HG03565 (cell line): Measurements from ENCODE around the gene GNG2.

Source experiments
- ATAC-seq: cut with Tn5 transposase; IDR thresholded peaks from one replicate; pipeline ENCODE4 v1.9.1; 2021; ENCODE audit warnings: mild to moderate bottlenecking, moderate library complexity; ENCODE audit not compliant: unreplicated experiment

Gene GNG2

GRCh38 chr14:51989293-51990234 lies 129.2 kb downstream of the GNG2 start, which contains the start of gene RTRAF:
TSS of gene RTRAF (plus strand) at chr14:51989546. CDS start at chr14:51989640, 94 bp downstream.
- peak; percentile 88 for ATAC-seq

DNA sequence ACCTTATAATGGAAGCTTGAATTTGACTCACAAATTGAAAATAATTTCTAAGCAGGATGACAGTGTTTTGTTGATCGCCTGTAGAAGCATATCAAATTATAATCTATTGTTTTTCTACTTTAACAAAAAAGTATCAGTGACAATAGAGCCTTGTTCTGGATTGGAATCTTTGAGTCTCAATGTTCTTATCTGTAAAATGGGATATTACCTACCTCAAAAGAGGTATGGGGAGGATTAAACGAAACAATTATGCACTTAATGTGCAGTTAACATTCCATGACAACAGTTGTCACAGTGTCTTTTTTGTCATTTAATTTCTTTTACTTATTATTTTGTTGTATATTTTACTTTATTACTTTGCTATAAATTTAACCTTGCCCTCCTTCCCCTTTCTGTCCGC lies 130.1 kb downstream of the GNG2 start:
- no peak for ATAC-seq

DNA sequence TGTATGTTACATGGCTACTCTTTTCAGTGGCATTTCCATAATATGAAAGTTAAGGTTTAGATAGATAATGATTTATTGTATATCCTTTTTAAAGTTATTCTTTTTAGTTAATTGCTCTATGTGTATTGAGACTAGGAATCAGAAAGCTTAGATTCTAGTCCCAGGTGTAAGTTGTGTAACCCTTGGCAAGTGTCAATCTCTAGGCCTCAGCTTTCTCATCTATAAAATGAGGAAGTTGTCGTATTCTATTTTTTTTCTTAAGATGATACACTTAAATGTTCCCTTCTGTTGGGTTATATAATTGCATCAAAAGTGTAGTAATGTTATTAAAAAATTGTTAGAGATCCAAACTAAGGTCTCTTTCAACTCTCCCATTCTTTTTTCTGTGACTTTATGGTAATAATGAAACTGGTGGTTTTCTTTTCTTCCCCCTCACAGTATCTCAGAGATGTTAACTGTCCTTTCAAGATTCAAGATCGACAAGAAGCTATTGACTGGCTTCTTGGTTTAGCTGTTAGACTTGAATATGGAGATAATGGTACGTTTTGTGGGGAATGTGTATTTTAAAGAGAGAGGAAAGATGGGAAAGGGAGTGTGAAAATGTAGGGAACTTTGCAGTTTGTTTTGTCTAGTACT lies 133.0 kb downstream of the GNG2 start:
- ATAC-seq = no peak

- ATAC-seq = no peak
Measured at GRCh38 chr14:51996148-51996746, 135.8 kb downstream of the GNG2 start.

DNA sequence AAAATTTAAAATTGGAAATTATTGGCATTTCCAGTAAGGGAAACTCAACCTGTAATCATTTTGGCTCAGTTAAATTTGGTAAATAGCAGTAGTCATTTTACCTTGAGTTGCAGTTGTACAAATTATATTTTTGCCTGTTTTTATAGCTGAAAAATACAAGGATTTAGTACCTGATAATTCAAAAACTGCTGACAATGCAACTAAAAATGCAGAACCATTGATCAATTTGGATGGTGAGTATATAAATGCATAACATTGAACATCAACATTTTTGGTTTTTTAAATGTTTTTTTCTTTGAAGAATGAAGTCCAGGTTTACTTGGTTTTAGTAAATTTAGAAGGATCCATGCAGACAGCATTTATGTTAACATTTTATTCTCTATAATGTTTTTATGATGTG lies 137.9 kb downstream of the GNG2 start:
- no peak for ATAC-seq

DNA sequence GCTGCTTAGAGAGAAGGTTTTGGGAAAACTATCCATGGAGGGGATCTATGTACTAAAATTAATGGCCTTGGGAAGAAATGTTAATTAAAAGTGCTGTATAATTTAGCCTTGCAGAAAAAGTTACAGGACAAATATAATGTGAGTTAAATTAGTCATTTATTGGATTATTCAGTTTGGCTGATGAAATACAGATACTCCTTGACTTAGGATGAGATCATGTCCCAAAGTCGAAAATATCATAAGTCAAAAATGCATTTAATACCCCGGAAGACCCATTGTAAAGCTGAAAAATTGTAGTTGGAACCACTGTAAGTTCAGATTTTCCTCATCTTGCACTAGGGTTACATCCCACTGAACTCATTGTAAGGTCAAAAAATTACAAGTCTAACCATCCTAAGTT lies 138.7 kb downstream of the GNG2 start:
- ATAC-seq = no peak

DNA sequence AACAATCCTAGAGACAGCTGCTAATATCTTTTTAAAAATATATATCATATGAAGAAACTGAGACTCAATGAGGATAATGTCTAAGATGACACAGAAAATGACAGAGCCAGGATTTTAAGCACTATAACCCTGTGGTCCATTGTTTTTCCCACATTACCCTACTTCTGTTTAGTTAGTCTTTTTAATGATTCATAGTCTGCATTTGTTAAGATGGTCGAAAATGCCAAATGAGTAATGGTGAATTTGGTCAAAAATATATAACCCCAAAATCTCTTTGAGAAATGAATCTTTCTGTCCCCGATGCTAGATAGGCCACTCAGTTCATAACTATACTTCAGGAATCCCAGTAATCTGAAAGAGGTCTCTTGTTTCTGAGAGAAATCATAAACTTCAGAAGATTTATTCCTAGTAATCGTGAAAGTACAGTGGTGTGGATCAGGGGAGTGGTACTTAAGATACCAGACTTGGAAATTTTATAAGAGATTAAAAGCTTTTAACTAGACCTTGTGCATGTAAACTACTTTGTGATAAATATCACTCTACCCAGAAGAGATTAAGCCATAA lies 139.7 kb downstream of the GNG2 start:
- ATAC-seq = no peak

GRCh38 chr14:52000696-52001095 lies 140.3 kb downstream of the GNG2 start:
- no peak for ATAC-seq

- ATAC-seq = no peak
Measured at GRCh38 chr14:52002542-52002941, 142.1 kb downstream of the GNG2 start.

DNA sequence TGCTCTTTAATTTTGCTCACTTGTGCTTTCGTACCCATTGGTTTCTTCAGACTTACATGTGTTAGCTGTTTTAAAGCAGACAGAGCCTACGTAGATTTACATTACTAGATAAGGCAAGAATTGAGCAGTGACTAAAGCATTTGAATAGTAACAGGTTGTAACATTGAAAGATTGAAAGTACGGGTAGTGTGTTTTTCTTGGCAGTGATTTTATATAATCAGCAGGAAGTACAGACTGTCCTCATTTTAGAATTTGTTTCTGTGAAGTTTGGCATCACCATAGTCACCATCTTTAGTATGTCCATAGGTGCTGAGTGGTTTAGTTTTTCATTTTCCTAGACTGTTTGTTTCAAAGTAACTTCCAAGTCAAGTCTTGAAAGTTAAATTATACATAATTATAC lies 142.9 kb downstream of the GNG2 start:
- no peak for ATAC-seq

DNA sequence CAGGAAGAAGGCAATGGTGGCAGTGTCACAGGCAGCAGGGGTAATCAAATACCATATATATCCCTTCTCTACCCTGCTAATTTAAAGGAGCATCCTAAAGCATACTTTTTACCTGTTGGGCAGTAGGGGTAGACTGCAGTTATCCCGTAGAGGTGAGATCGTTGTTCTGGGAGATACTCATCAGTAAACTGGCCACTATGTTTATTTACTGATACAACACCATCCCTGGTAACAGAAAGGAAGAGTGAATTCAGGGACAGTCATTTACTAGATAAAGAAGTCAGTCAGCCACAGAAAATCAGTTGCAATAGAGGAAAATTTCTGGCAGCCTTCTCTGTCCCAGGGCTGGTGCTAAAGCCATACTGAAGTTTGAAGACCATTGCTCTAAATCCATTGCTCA lies 145.2 kb downstream of the GNG2 start:
- ATAC-seq = no peak

DNA sequence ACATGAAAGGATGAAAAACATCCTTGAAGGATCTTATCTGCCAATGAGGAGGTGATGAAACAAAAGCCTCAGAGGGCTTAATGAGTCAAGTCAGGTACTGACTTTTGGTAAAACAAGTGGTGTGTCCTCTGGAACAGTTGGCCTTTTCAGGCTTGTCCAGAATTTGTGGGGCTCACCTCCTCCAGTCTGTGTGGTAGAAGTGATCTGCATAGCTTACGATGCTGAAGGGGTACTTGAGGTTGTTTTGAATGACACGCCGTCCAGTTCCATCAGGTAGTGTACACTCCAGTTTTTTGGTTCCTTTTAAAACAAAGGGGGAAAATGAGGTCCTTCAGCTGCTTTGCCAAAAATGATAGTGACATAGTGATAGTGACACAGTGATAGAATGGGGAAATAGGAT lies 145.9 kb downstream of the GNG2 start:
- no peak for ATAC-seq

- no peak for ATAC-seq
Measured at GRCh38 chr14:52007211-52007610, 146.8 kb downstream of the GNG2 start.

GRCh38 chr14:52007637-52008036 lies 147.2 kb downstream of the GNG2 start:
- ATAC-seq = no peak

GRCh38 chr14:52008136-52008535 lies 147.7 kb downstream of the GNG2 start:
- ATAC-seq = no peak

DNA sequence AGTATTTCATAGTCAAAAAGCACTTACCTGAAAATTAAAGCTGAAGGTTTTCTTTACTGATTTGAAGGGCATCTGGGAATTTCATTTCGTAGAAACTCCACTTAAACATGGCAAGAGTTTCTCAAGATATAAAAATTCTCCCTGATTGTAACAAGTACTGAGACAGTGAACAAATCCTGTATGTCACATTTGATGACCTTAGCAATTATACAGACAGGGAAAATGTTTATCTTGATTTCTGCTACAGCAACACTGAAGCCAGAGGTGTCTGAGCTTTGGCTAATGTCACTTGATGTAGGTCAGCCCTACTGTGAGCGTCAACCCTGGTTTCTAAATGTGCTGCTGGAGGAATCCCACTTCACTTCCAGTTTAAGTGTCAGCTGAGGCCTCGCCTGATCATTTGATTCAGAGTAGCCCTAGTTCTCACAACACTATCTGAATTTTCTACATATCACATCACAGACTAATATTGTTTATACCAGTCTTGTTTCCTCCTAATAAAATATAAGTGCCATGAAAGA lies 149.8 kb downstream of the GNG2 start:
- no peak for ATAC-seq

- ATAC-seq = no peak
Measured at GRCh38 chr14:52011523-52011922, 151.1 kb downstream of the GNG2 start.

GRCh38 chr14:52012635-52013034 lies 152.2 kb downstream of the GNG2 start:
- ATAC-seq = no peak

- no peak for ATAC-seq
Measured at GRCh38 chr14:52013984-52014600, 153.7 kb downstream of the GNG2 start.

- no peak for ATAC-seq
Measured at GRCh38 chr14:52014601-52015267, 154.3 kb downstream of the GNG2 start.
